ENCODE data around the gene SHISAL1. TPM values are rescaled to one million over a fixed set of nuclear protein-coding genes. Genes with fewer than 3 reads are reported as not detected.

Gene SHISAL1
- polyA plus RNA-seq, 2 donors, result 0.08 to 0.22 TPM

- H3K27me3 ChIP-seq (ENCODE audit: control insufficient read depth in 1 of 2, insufficient read depth in 2 of 2, low read length in 2 of 2), result no peaks in the 10 kb centered on the region
- no peak overlapping the region for H3K27ac ChIP-seq (ENCODE audit: low read depth in 2 of 2, low read length in 1 of 2)
- no peak overlapping the region for H3K4me3 ChIP-seq (ENCODE audit: low read depth in 1 of 2, low read length in 2 of 2)
- 77 to 81% methylated on average over 14 of the region's 14 CpGs for WGBS, 2 donors
- H3K4me1 ChIP-seq (ENCODE audit: control insufficient read depth in 2 of 2, insufficient read depth in 2 of 2, low read length in 1 of 2), result no peaks in the 10 kb centered on the region
- no peaks in the 10 kb centered on the region for H3K36me3 ChIP-seq (ENCODE audit: control insufficient read depth in 2 of 2, insufficient read depth in 2 of 2, low read length in 1 of 2)
- H3K9me3 ChIP-seq (ENCODE audit: control insufficient read depth in 2 of 2, insufficient read depth in 1 of 2, low read depth in 1 of 2, low read length in 1 of 2), result no peaks in the 10 kb centered on the region
Measured at GRCh38 chr22:44297470-44298061, 15.2 kb downstream of the SHISAL1 start.

DNA sequence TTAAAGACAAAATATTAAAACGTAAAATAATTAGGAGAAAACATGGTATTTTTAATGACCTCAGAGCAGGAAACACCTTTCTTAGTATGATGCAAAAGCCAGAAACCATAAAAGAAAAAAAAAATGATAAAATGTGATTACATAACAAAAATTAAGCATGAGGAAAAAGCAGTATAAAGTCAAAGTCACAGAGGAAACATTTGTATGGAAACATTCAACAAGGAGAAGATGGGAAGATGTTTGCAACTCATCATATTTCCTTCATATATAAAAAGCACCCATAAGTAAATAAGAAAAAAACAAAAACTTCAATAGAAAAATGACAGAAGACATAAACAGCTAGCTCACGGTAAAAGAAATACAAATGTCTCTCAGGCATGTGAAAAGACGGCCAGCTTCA lies 17.3 kb downstream of the SHISAL1 start:
- Histone ChIP-seq H3K27ac (ENCODE audit: low read depth in 2 of 2, low read length in 1 of 2) (no peak overlapping the region), H3K27me3 (ENCODE audit: control insufficient read depth in 1 of 2, insufficient read depth in 2 of 2, low read length in 2 of 2) (no peaks in the 10 kb centered on the region), H3K36me3 (ENCODE audit: control insufficient read depth in 2 of 2, insufficient read depth in 2 of 2, low read length in 1 of 2) (no peaks in the 10 kb centered on the region), H3K4me1 (ENCODE audit: control insufficient read depth in 2 of 2, insufficient read depth in 2 of 2, low read length in 1 of 2) (no peaks in the 10 kb centered on the region), H3K4me3 (ENCODE audit: low read depth in 1 of 2, low read length in 2 of 2) (no peak overlapping the region), H3K9me3 (ENCODE audit: control insufficient read depth in 2 of 2, insufficient read depth in 1 of 2, low read depth in 1 of 2, low read length in 1 of 2) (no peaks in the 10 kb centered on the region)
- 80 to 85% methylated on average over 3 of the region's 3 CpGs for WGBS, 2 donors

- 53 to 58% methylated on average over 6 of the region's 6 CpGs for WGBS, 2 donors
- no peaks in the 10 kb centered on the region for H3K36me3 ChIP-seq (ENCODE audit: control insufficient read depth in 2 of 2, insufficient read depth in 2 of 2, low read length in 1 of 2)
- no peak overlapping the region for H3K4me3 ChIP-seq (ENCODE audit: low read depth in 1 of 2, low read length in 2 of 2)
- no peak overlapping the region for H3K27ac ChIP-seq (ENCODE audit: low read depth in 2 of 2, low read length in 1 of 2)
- H3K27me3 ChIP-seq (ENCODE audit: control insufficient read depth in 1 of 2, insufficient read depth in 2 of 2, low read length in 2 of 2), result no peaks in the 10 kb centered on the region
- no peaks in the 10 kb centered on the region for H3K9me3 ChIP-seq (ENCODE audit: control insufficient read depth in 2 of 2, insufficient read depth in 1 of 2, low read depth in 1 of 2, low read length in 1 of 2)
- H3K4me1 ChIP-seq (ENCODE audit: control insufficient read depth in 2 of 2, insufficient read depth in 2 of 2, low read length in 1 of 2), result no peaks in the 10 kb centered on the region
Measured at GRCh38 chr22:44293876-44294275, 18.9 kb downstream of the SHISAL1 start.

DNA sequence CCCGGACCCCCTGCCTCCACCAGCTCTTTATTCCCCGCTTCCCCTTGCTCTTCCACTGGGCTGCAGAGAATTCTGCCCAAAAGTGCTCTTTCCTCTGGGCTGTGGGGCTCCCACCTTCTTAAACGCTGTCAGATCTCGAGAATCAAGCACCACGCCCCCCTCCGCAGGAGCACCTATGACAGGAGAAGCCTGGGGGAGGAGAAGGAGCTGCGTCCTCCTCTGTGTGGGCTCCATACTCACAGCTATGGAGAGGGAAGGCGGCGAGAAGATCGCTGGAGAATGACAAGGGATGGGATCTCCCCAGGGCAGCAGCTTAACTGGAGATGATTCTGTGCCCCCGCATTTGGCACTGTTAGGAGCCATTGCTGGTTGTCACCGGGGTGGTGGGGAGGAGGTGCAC lies 19.7 kb downstream of the SHISAL1 start:
- 81 to 89% methylated on average over 12 of the region's 12 CpGs for WGBS, 2 donors
- Histone ChIP-seq H3K27me3 (ENCODE audit: control insufficient read depth in 1 of 2, insufficient read depth in 2 of 2, low read length in 2 of 2) (no peaks in the 10 kb centered on the region), H3K9me3 (ENCODE audit: control insufficient read depth in 2 of 2, insufficient read depth in 1 of 2, low read depth in 1 of 2, low read length in 1 of 2) (no peaks in the 10 kb centered on the region), H3K36me3 (ENCODE audit: control insufficient read depth in 2 of 2, insufficient read depth in 2 of 2, low read length in 1 of 2) (no peaks in the 10 kb centered on the region), H3K4me1 (ENCODE audit: control insufficient read depth in 2 of 2, insufficient read depth in 2 of 2, low read length in 1 of 2) (no peaks in the 10 kb centered on the region), H3K27ac (ENCODE audit: low read depth in 2 of 2, low read length in 1 of 2) (no peak overlapping the region), H3K4me3 (ENCODE audit: low read depth in 1 of 2, low read length in 2 of 2) (no peak overlapping the region)

GRCh38 chr22:44292521-44292920 lies 20.2 kb downstream of the SHISAL1 start:
- H3K4me1 ChIP-seq (ENCODE audit: control insufficient read depth in 2 of 2, insufficient read depth in 2 of 2, low read length in 1 of 2), result no peaks in the 10 kb centered on the region
- no peaks in the 10 kb centered on the region for H3K9me3 ChIP-seq (ENCODE audit: control insufficient read depth in 2 of 2, insufficient read depth in 1 of 2, low read depth in 1 of 2, low read length in 1 of 2)
- WGBS, 2 donors, result 90 to 92% methylated on average over 10 of the region's 10 CpGs
- no peaks in the 10 kb centered on the region for H3K36me3 ChIP-seq (ENCODE audit: control insufficient read depth in 2 of 2, insufficient read depth in 2 of 2, low read length in 1 of 2)
- no peak overlapping the region for H3K27ac ChIP-seq (ENCODE audit: low read depth in 2 of 2, low read length in 1 of 2)
- no peak overlapping the region for H3K4me3 ChIP-seq (ENCODE audit: low read depth in 1 of 2, low read length in 2 of 2)
- no peaks in the 10 kb centered on the region for H3K27me3 ChIP-seq (ENCODE audit: control insufficient read depth in 1 of 2, insufficient read depth in 2 of 2, low read length in 2 of 2)

GRCh38 chr22:44291674-44292360 lies 20.9 kb downstream of the SHISAL1 start:
- Histone ChIP-seq H3K4me3 (ENCODE audit: low read depth in 1 of 2, low read length in 2 of 2) (no peak overlapping the region), H3K27ac (ENCODE audit: low read depth in 2 of 2, low read length in 1 of 2) (no peak overlapping the region), H3K4me1 (ENCODE audit: control insufficient read depth in 2 of 2, insufficient read depth in 2 of 2, low read length in 1 of 2) (peaks cover 0 to 1% of the 10 kb centered on the region in 2 donors), H3K9me3 (ENCODE audit: control insufficient read depth in 2 of 2, insufficient read depth in 1 of 2, low read depth in 1 of 2, low read length in 1 of 2) (no peaks in the 10 kb centered on the region), H3K27me3 (ENCODE audit: control insufficient read depth in 1 of 2, insufficient read depth in 2 of 2, low read length in 2 of 2) (no peaks in the 10 kb centered on the region), H3K36me3 (ENCODE audit: control insufficient read depth in 2 of 2, insufficient read depth in 2 of 2, low read length in 1 of 2) (no peaks in the 10 kb centered on the region)
- WGBS, 2 donors, result 59% methylated on average over 21 of the region's 21 CpGs

DNA sequence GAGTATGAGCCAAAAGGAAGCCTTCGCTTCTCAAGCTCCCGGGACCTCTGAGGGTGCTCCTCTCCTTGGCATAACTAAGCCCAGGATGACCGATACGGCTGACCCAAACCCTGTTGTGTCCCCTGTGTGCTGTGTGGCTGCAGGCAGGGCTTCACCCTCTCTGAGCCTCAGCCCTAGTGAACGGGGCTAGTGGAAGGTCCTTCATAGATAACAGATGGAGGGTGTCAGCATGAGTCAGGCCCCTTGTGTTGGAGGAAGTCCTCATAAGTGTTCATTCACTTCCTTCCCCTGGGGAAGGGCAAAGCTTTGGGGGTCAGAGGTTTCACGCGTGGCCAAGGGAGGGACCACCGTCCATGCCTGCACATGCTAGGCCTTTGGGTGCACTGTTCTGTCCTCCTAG lies 21.5 kb downstream of the SHISAL1 start:
- 76 to 85% methylated on average over 8 of the region's 8 CpGs for WGBS, 2 donors

DNA sequence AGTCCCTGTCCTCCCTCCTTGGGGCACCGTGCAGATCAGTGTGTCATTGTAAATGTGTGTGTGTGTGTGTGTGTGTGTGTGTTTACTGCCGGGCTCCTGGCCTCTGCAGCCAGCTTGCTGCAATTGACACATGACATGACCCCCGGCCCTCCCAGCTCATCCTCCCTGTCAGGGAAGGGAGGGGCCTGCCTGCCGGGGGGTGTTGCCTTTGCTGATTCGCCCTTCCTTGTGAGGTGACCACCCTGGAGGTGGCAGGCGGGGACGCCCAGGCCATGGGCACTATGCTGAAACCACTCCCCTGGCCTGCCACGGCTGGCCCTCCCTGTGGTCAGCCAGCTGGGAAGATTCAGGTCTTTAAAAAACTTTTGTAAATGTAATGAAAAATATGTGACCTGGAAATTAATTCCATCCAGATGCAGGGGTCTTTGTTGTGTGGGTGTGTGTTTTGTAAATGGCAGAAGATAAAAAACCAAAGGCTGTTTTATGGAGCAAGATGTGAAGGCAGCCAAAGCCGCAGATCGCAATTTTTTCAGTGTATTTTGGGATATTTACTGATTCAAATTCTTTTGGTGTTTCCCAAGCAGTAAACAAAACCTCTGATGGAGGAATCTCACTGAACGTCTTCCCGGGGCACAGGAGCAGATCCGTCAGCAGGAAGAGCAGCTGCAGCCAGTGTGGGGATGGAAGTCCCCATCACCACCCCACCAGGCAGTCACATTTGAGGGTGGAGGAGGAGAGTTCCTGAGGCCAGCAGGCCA lies 23.2 kb downstream of the SHISAL1 start:
- Histone ChIP-seq H3K4me3 (ENCODE audit: low read depth in 1 of 2, low read length in 2 of 2) (no peak overlapping the region), H3K4me1 (ENCODE audit: control insufficient read depth in 2 of 2, insufficient read depth in 2 of 2, low read length in 1 of 2) (peaks cover 0 to 7% of the 10 kb centered on the region in 2 donors), H3K9me3 (ENCODE audit: control insufficient read depth in 2 of 2, insufficient read depth in 1 of 2, low read depth in 1 of 2, low read length in 1 of 2) (no peaks in the 10 kb centered on the region), H3K36me3 (ENCODE audit: control insufficient read depth in 2 of 2, insufficient read depth in 2 of 2, low read length in 1 of 2) (no peaks in the 10 kb centered on the region), H3K27ac (ENCODE audit: low read depth in 2 of 2, low read length in 1 of 2) (no peak overlapping the region), H3K27me3 (ENCODE audit: control insufficient read depth in 1 of 2, insufficient read depth in 2 of 2, low read length in 2 of 2) (no peaks in the 10 kb centered on the region)
- 73 to 74% methylated on average over 13 of the region's 13 CpGs for WGBS, 2 donors

More for the DNA sequence above, 21.5 kb downstream of the SHISAL1 start:
- no peaks in the 10 kb centered on the region for H3K36me3 ChIP-seq (ENCODE audit: control insufficient read depth in 2 of 2, insufficient read depth in 2 of 2, low read length in 1 of 2)
- no peak overlapping the region for H3K27ac ChIP-seq (ENCODE audit: low read depth in 2 of 2, low read length in 1 of 2)
- H3K27me3 ChIP-seq (ENCODE audit: control insufficient read depth in 1 of 2, insufficient read depth in 2 of 2, low read length in 2 of 2), result no peaks in the 10 kb centered on the region
- no peak overlapping the region for H3K4me3 ChIP-seq (ENCODE audit: low read depth in 1 of 2, low read length in 2 of 2)
- H3K9me3 ChIP-seq (ENCODE audit: control insufficient read depth in 2 of 2, insufficient read depth in 1 of 2, low read depth in 1 of 2, low read length in 1 of 2), result no peaks in the 10 kb centered on the region
- H3K4me1 ChIP-seq (ENCODE audit: control insufficient read depth in 2 of 2, insufficient read depth in 2 of 2, low read length in 1 of 2), result peaks cover 0 to 5% of the 10 kb centered on the region in 2 donors

DNA sequence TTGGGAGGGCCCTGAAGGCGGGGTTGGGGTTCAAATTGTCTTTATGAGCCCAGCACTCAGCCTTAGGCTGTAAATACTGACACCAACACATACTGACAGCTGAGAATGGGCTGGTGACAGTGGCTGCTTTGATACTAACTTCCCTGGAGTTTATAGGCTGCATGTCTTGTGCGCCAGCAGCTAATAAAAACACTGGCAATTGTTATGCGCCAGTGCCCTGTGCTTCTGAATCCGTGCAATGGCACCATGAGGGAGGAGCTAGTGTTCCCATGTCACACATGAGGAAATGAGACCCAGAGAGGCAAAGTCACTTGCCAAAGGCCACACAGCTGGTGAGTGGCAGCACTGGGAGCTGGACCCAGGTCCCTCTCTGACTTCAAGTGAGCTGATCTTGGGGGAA lies 23.8 kb downstream of the SHISAL1 start:
- Histone ChIP-seq H3K4me3 (ENCODE audit: low read depth in 1 of 2, low read length in 2 of 2) (no peak overlapping the region), H3K9me3 (ENCODE audit: control insufficient read depth in 2 of 2, insufficient read depth in 1 of 2, low read depth in 1 of 2, low read length in 1 of 2) (no peaks in the 10 kb centered on the region), H3K4me1 (ENCODE audit: control insufficient read depth in 2 of 2, insufficient read depth in 2 of 2, low read length in 1 of 2) (peaks cover 0 to 7% of the 10 kb centered on the region in 2 donors), H3K27me3 (ENCODE audit: control insufficient read depth in 1 of 2, insufficient read depth in 2 of 2, low read length in 2 of 2) (no peaks in the 10 kb centered on the region), H3K36me3 (ENCODE audit: control insufficient read depth in 2 of 2, insufficient read depth in 2 of 2, low read length in 1 of 2) (no peaks in the 10 kb centered on the region), H3K27ac (ENCODE audit: low read depth in 2 of 2, low read length in 1 of 2) (no peak overlapping the region)
- 71 to 83% methylated on average over 4 of the region's 4 CpGs for WGBS, 2 donors

Measured in esophagus (tissue), 2 donors.